ENCODE measurements around the gene TNS1.

TNS1 gene

DNA sequence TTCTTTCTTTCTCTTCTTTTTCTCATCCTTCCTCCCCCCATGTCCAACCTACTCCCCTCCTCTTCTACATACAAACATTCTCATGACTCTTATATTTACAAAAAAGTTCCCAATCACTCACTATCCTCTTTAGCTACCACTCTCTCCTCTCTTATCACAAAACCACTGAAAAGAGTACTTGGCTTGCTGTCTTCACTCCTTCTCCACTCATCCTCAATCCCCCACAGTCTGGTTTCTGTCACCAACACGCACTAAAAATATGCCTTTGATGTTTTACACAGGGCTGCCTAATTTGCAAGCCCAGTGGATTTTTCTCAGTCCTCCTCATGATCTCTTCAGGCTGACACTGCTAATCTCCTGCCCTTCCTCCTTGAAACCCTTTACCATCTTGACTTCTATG lies 159.5 kb downstream of the TNS1 start:
- Histone ChIP-seq H3K9ac (ENCODE audit: low read depth, low read length) (no peak overlapping the region), H3K4me1 (ENCODE audit: control insufficient read depth, insufficient read depth, low read length) (no peaks in the 10 kb centered on the region), H3K4me3 (ENCODE audit: low read depth, low read length) (no peak overlapping the region), H3K9me3 (ENCODE audit: control insufficient read depth, insufficient read depth, low read length) (no peaks in the 10 kb centered on the region), H3K27me3 (ENCODE audit: control insufficient read depth, insufficient read depth, low read length) (no peaks in the 10 kb centered on the region), H3K36me3 (ENCODE audit: control insufficient read depth, insufficient read depth, low read length) (peaks cover under 1% of the 10 kb centered on the region)

DNA sequence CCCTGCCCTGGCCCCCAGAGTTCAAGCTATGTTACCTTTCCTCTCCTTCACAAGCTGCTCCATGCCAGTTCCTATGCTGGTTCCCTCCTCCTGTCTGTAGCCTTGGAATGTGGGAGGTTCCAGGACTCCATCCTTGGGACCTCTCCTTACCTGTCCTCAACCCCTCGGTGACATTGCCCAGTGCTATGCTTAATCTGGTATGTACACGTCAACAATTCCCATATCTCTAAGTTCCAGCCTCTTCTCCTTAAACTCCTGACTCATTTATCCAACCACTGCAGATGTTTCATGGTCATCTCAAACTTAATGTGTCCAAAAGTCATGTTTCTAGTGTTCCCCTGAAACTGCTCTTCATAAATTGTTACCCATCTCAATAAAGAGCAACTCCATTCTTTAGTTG lies 160.8 kb downstream of the TNS1 start:
- Histone ChIP-seq H3K9ac (ENCODE audit: low read depth, low read length) (no peak overlapping the region), H3K27me3 (ENCODE audit: control insufficient read depth, insufficient read depth, low read length) (no peaks in the 10 kb centered on the region)

DNA sequence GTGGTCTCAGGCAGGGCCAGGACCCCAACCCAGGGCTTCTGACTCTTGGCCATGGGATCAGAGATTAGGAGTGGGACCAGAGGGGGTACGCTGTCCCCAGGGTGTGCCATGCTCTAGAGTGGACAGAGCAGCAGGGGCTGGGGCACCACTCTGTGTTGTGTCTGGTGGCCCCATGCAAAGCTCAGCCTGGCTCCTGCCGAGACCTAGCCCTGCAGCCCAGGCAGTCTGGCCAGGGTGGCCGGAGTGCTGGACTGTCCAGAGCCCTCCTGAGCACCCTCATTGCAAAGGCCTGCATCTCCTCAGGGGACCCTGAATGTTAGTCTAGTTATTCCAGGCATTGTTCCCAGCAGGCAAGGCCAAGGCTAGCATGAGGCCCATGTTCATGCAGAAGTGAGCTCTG lies 162.3 kb downstream of the TNS1 start:
- no peaks in the 10 kb centered on the region for H3K36me3 ChIP-seq (ENCODE audit: control insufficient read depth, insufficient read depth, low read length)
- H3K4me3 ChIP-seq (ENCODE audit: low read depth, low read length), result no peak overlapping the region
- H3K9me3 ChIP-seq (ENCODE audit: control insufficient read depth, insufficient read depth, low read length), result no peaks in the 10 kb centered on the region
- H3K4me1 ChIP-seq (ENCODE audit: control insufficient read depth, insufficient read depth, low read length), result no peaks in the 10 kb centered on the region
- H3K27me3 ChIP-seq (ENCODE audit: control insufficient read depth, insufficient read depth, low read length), result no peaks in the 10 kb centered on the region
- H3K9ac ChIP-seq (ENCODE audit: low read depth, low read length), result no peak overlapping the region

More for the DNA sequence above, 160.8 kb downstream of the TNS1 start:
- no peak overlapping the region for H3K4me3 ChIP-seq (ENCODE audit: low read depth, low read length)
- no peaks in the 10 kb centered on the region for H3K36me3 ChIP-seq (ENCODE audit: control insufficient read depth, insufficient read depth, low read length)
- H3K9me3 ChIP-seq (ENCODE audit: control insufficient read depth, insufficient read depth, low read length), result no peaks in the 10 kb centered on the region
- H3K4me1 ChIP-seq (ENCODE audit: control insufficient read depth, insufficient read depth, low read length), result no peaks in the 10 kb centered on the region

DNA sequence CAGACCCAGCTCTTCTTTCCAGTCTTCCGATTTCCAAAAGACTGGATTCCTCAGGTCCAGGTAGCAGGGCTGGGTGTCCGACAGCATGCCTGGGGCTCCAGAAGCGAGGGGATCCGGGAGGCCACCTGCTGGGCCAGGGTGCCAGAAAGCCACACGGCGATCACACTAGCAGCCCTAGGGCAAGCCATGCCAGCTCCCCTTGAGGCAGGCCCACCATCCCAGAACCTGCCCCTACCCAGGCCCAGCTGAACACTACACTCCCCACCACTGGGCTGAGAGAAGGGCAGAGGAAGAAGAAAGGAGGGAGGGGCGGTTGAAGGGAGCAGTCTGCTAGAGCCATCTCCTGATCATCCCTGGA lies 163.1 kb downstream of the TNS1 start:
- Histone ChIP-seq H3K27me3 (ENCODE audit: control insufficient read depth, insufficient read depth, low read length) (no peaks in the 10 kb centered on the region), H3K36me3 (ENCODE audit: control insufficient read depth, insufficient read depth, low read length) (no peaks in the 10 kb centered on the region), H3K9me3 (ENCODE audit: control insufficient read depth, insufficient read depth, low read length) (no peaks in the 10 kb centered on the region), H3K9ac (ENCODE audit: low read depth, low read length) (no peak overlapping the region), H3K4me3 (ENCODE audit: low read depth, low read length) (no peak overlapping the region), H3K4me1 (ENCODE audit: control insufficient read depth, insufficient read depth, low read length) (no peaks in the 10 kb centered on the region)

DNA sequence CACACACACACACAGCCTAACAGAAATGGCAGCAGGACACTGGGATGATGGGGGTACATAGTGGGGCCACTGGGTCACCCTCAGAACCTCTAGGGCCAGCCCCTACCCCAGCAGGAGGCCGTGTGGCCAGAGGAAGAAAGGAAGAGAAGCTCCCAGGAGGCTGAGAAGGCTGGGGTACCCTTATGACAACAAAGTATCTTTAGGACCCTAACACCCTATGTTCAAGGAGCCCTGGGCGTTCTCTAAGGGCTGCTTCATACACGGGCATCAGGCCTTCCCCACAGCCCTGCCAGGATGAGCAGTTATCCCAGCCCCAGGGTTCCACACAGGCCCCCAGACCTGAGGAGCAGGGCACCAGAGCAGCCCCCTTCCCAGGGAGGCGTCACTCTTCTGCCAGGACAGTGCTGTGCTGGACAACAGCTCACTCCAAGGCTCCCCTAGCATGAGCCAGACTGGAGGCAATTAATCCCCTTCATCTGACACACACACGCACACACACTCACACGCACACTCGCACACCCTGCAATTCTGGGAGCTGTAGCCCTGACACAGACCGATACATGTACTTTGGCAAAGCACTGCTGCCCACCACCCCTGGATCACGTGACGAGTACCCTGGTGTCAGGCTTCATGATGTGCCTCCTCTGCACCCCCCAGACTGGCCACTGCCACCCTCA lies 163.6 kb downstream of the TNS1 start:
- Histone ChIP-seq H3K9me3 (ENCODE audit: control insufficient read depth, insufficient read depth, low read length) (no peaks in the 10 kb centered on the region), H3K4me1 (ENCODE audit: control insufficient read depth, insufficient read depth, low read length) (no peaks in the 10 kb centered on the region), H3K9ac (ENCODE audit: low read depth, low read length) (no peak overlapping the region), H3K27me3 (ENCODE audit: control insufficient read depth, insufficient read depth, low read length) (no peaks in the 10 kb centered on the region), H3K4me3 (ENCODE audit: low read depth, low read length) (no peak overlapping the region), H3K36me3 (ENCODE audit: control insufficient read depth, insufficient read depth, low read length) (no peaks in the 10 kb centered on the region)

DNA sequence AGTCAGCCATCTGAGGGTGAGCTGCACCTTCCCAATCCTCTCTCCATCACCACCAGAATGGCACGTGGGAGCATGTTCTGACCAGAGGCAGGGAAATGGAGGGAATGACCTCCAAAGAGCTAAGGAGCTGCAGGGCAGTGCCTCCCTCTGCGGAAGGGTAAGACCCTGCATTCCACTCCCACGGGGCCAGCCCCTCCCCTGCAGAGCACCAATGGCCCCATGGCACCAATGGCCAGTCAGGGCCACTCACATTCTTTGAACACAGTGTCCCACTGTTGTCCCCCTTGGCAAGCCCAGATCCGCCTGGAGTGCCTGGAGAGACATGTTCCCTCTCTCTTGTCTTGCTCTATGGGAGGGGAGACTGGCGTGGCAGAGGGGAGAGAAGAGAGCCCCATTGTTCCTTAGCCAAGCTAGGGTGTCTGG lies 164.4 kb downstream of the TNS1 start:
- Histone ChIP-seq H3K9me3 (ENCODE audit: control insufficient read depth, insufficient read depth, low read length) (no peaks in the 10 kb centered on the region), H3K27me3 (ENCODE audit: control insufficient read depth, insufficient read depth, low read length) (no peaks in the 10 kb centered on the region), H3K4me3 (ENCODE audit: low read depth, low read length) (no peak overlapping the region), H3K4me1 (ENCODE audit: control insufficient read depth, insufficient read depth, low read length) (no peaks in the 10 kb centered on the region), H3K9ac (ENCODE audit: low read depth, low read length) (no peak overlapping the region), H3K36me3 (ENCODE audit: control insufficient read depth, insufficient read depth, low read length) (no peaks in the 10 kb centered on the region)

DNA sequence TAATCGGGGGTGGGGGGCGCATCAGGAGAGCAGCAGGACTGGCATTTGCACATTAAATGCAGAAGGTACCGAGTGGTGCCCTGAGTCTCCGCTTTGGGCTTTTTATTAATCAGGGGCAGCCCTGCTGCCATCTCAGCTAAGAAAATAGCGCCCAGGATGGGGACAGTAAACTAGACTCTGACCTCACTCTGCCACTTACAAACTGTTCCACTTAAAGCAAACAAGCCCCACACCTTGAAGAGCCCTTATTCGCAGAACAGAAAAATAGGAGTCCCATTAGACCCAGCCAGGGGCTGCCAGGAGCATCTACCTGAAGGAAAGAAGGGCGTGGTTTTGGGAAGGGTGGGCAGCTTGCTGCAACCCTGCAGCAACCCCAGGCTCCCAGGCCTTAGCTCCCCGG lies 165.3 kb downstream of the TNS1 start:
- Histone ChIP-seq H3K36me3 (ENCODE audit: control insufficient read depth, insufficient read depth, low read length) (no peaks in the 10 kb centered on the region), H3K9ac (ENCODE audit: low read depth, low read length) (no peak overlapping the region), H3K4me3 (ENCODE audit: low read depth, low read length) (no peak overlapping the region), H3K4me1 (ENCODE audit: control insufficient read depth, insufficient read depth, low read length) (no peaks in the 10 kb centered on the region), H3K27me3 (ENCODE audit: control insufficient read depth, insufficient read depth, low read length) (no peaks in the 10 kb centered on the region), H3K9me3 (ENCODE audit: control insufficient read depth, insufficient read depth, low read length) (no peaks in the 10 kb centered on the region)

DNA sequence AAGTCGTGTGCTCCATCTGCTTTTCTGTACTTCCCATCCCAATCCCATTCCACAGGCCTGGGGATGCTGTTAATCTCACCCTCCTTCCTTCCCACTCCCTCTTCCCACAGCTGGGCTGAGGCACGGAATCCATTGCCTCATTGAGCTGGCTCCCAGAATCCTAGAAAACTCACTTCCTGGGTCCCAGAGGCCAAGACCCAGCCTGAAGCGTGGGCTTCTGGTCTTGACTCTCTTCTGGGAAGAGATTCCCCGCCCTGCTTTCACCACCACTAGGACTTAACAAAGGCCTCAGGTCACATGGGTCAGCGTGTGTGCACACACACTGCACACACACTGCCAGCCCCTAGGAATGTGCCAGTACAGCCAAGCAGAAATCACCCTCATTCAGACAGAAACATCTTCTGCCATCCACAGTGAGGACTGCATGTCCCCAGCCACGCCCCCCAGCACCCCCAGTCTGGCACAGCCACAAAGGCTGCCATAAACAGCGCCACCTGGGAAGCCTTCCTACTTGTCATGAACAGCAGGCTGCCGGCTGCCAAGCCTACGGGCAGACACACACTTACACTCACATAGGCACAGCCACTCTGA lies 165.8 kb downstream of the TNS1 start:
- Histone ChIP-seq H3K4me3 (ENCODE audit: low read depth, low read length) (no peak overlapping the region), H3K27me3 (ENCODE audit: control insufficient read depth, insufficient read depth, low read length) (no peaks in the 10 kb centered on the region), H3K9me3 (ENCODE audit: control insufficient read depth, insufficient read depth, low read length) (no peaks in the 10 kb centered on the region), H3K9ac (ENCODE audit: low read depth, low read length) (no peak overlapping the region), H3K4me1 (ENCODE audit: control insufficient read depth, insufficient read depth, low read length) (no peaks in the 10 kb centered on the region), H3K36me3 (ENCODE audit: control insufficient read depth, insufficient read depth, low read length) (no peaks in the 10 kb centered on the region)

DNA sequence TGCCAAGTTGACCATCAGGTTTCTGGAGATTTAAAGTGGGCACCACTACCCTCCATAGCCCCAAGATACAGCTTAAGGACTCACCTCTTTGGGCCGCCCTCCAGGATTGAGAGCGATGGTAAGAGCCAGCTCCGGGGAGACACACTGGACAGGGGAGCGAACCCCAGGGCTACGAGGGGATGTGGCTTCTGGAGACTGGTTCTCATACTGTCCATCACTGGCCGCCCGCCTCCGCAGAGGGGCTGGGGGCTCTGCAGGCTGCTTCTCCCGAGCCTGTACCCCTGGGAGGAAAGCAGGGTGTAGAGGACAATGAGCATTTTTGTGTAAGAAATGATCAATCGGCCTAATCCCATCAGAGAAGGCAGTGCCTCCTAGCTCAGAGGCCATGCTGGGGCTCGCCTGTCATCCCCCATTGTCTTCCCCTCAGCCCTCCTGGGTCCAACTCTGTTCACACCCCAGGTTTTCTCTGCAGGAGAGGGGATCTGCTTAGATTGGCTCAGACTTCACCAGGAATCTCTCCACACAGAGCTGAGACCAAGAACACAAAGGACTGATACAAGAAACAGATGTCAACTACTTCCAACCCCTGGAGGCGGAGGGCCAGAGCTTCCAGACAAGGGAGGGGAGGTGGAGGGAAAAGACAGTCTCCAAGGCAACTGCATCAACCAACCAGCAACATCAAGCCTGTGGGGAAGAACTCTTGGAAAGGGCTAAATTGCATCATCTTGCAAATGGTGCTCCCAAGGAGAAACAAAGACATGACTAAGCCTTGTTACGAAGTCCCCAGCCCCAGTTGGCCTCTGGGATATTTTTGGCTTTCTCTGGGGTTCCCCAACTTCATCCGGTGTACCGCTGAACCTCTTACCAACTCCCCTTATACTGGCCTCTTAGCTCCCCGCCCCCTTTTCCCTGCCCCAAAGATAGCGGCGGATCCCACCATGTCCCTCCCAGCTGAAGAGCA lies 166.6 kb downstream of the TNS1 start:
- no peaks in the 10 kb centered on the region for H3K27me3 ChIP-seq (ENCODE audit: control insufficient read depth, insufficient read depth, low read length)
- no peaks in the 10 kb centered on the region for H3K9me3 ChIP-seq (ENCODE audit: control insufficient read depth, insufficient read depth, low read length)
- H3K4me3 ChIP-seq (ENCODE audit: low read depth, low read length), result no peak overlapping the region
- no peaks in the 10 kb centered on the region for H3K4me1 ChIP-seq (ENCODE audit: control insufficient read depth, insufficient read depth, low read length)
- no peaks in the 10 kb centered on the region for H3K36me3 ChIP-seq (ENCODE audit: control insufficient read depth, insufficient read depth, low read length)
- H3K9ac ChIP-seq (ENCODE audit: low read depth, low read length), result no peak overlapping the region

DNA sequence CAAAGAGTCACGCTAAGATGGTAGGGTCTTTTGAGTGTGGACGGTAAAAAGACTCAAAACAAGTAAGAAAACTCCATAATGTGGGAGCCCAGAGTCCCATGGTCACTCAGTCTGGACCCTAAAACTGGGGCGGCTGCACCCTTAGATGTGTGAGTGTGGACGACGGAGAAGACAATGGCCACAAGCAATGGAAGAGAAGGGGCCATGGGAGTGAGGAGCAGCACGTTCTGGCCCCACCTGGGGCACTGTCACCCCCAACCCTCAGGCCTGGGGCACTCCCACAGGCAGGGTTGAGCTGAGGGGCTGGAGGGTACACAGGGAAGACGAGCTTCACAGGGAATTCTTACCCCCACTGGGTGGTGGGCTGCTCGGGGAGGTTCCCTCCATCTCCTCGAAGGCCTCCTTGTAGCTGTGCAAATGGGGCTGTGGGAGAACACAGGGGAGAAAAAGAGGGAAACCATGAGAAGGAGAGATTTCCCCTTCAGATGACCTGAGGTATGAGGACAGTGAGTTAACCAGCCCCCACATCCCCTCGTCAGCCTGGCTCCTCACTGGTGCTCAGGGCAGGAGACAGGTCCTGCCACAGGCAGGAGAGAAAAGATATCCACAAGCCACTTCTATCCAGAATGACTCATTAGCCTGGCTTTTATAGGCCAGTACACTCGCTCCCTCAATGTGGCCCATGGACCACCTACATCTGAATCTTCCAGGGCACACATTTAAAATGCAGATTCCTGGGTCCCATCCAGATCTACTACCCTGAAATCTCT lies 167.9 kb downstream of the TNS1 start:
- H3K36me3 ChIP-seq (ENCODE audit: control insufficient read depth, insufficient read depth, low read length), result no peaks in the 10 kb centered on the region
- no peaks in the 10 kb centered on the region for H3K27me3 ChIP-seq (ENCODE audit: control insufficient read depth, insufficient read depth, low read length)
- no peaks in the 10 kb centered on the region for H3K9me3 ChIP-seq (ENCODE audit: control insufficient read depth, insufficient read depth, low read length)
- no peaks in the 10 kb centered on the region for H3K4me1 ChIP-seq (ENCODE audit: control insufficient read depth, insufficient read depth, low read length)
- no peak overlapping the region for H3K4me3 ChIP-seq (ENCODE audit: low read depth, low read length)
- no peak overlapping the region for H3K9ac ChIP-seq (ENCODE audit: low read depth, low read length)

DNA sequence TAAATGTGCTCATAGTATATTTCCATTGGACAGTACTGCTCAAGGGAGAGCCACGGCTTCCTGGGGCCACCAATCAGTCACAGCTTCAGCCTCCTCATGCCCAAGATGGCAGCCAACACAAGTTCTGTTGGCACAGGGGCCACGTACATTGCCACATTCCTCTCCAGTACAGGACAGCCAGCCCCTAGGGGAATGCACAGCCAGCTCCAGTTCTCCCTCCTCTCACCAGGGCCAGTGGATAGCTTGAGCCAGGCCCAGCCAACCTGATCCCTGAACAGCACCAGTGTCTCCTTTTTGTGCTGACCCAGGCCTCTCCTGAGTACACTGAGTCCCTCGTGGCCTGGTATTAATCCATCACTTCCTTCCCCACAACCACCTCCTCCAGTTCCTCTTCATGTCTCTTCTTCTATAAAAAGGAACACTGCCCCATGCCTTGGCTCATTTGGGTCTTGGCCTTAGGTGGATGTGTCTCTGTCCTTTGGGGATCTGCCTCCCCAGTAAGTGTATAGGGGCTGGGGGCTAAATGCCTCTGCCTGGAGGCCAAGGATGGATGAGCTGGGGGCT lies 168.7 kb downstream of the TNS1 start:
- no peaks in the 10 kb centered on the region for H3K27me3 ChIP-seq (ENCODE audit: control insufficient read depth, insufficient read depth, low read length)
- no peak overlapping the region for H3K4me3 ChIP-seq (ENCODE audit: low read depth, low read length)
- H3K9me3 ChIP-seq (ENCODE audit: control insufficient read depth, insufficient read depth, low read length), result no peaks in the 10 kb centered on the region
- H3K4me1 ChIP-seq (ENCODE audit: control insufficient read depth, insufficient read depth, low read length), result no peaks in the 10 kb centered on the region
- H3K36me3 ChIP-seq (ENCODE audit: control insufficient read depth, insufficient read depth, low read length), result no peaks in the 10 kb centered on the region
- no peak overlapping the region for H3K9ac ChIP-seq (ENCODE audit: low read depth, low read length)

Measured in iPS-15b (cell line).